Ectodermal cell (in vitro differentiated cells): ENCODE data around the gene MAP3K13.

Experiments used
- H3K27ac ChIP-seq: 2 replicates; pipeline ENCODE4 v1.7.0; 2013; ENCODE audit warnings: mild to moderate bottlenecking, low read depth, low read length; ENCODE audit not compliant: insufficient read depth, poor library complexity, severe bottlenecking
- H3K27me3 ChIP-seq: 2 replicates; pipeline ENCODE4 v1.7.0; 2013; ENCODE audit warnings: mild to moderate bottlenecking, low read length; ENCODE audit not compliant: insufficient read depth, control insufficient read depth, poor library complexity, severe bottlenecking
- H3K36me3 ChIP-seq: one replicate; pipeline ENCODE4 v1.7.0; 2013; ENCODE audit warnings: low read length; ENCODE audit not compliant: control insufficient read depth, insufficient read depth
- H3K4me1 ChIP-seq: one replicate; pipeline ENCODE4 v1.7.0; 2013; ENCODE audit warnings: low read length; ENCODE audit not compliant: control insufficient read depth, insufficient read depth
- H3K4me3 ChIP-seq: 2 replicates; pipeline ENCODE4 v1.7.0; 2013; ENCODE audit warnings: low read depth, low read length, control low read depth; ENCODE audit not compliant: insufficient read depth
- H3K9me3 ChIP-seq: 2 replicates; pipeline ENCODE4 v1.7.0; 2013; ENCODE audit warnings: mild to moderate bottlenecking, low read length, moderate library complexity; ENCODE audit not compliant: control insufficient read depth
- WGBS, 2 experiments: methylation state at CpG; one replicate each; pipeline ENCODE4 v1.1.7; 2013; ENCODE audit warnings: missing lambda C conversion rate in 2 of 2; 5-methylcytosine and 5-hydroxymethylcytosine counted together

The MAP3K13 gene

GRCh38 chr3:185503521-185503920, 140.6 kb downstream of the MAP3K13 start:
- Histone ChIP-seq H3K9me3 (no peaks in the 10 kb centered on the region), H3K4me3 (no peak overlapping the region), H3K27ac (no peak overlapping the region), H3K4me1 (no peaks in the 10 kb centered on the region), H3K36me3 (no peaks in the 10 kb centered on the region), H3K27me3 (peaks cover 20% of the 10 kb centered on the region)
- WGBS, 2 experiments, result 86 to 88% methylated on average over 1 of the region's 1 CpG

- 90 to 97% methylated on average over 3 of the region's 3 CpGs for WGBS, 2 experiments
- Histone ChIP-seq H3K27me3 (peaks cover 17% of the 10 kb centered on the region), H3K9me3 (no peaks in the 10 kb centered on the region), H3K4me3 (no peak overlapping the region), H3K4me1 (no peaks in the 10 kb centered on the region), H3K36me3 (no peaks in the 10 kb centered on the region), H3K27ac (no peak overlapping the region)
Measured at GRCh38 chr3:185504636-185505035, 141.7 kb downstream of the MAP3K13 start.

- H3K9me3 ChIP-seq, result no peaks in the 10 kb centered on the region
- no peak overlapping the region for H3K27ac ChIP-seq
- H3K4me1 ChIP-seq, result no peaks in the 10 kb centered on the region
- H3K27me3 ChIP-seq, result no peaks in the 10 kb centered on the region
- H3K4me3 ChIP-seq, result no peak overlapping the region
- 82 to 85% methylated on average over 4 to 6 of the region's 6 CpGs for WGBS, 2 experiments
- H3K36me3 ChIP-seq, result no peaks in the 10 kb centered on the region
Measured at GRCh38 chr3:185507883-185508282, 144.9 kb downstream of the MAP3K13 start.

GRCh38 chr3:185508335-185508991, 145.5 kb downstream of the MAP3K13 start:
- Histone ChIP-seq H3K9me3 (no peaks in the 10 kb centered on the region), H3K27me3 (no peaks in the 10 kb centered on the region), H3K27ac (no peak overlapping the region), H3K4me1 (no peaks in the 10 kb centered on the region), H3K36me3 (no peaks in the 10 kb centered on the region), H3K4me3 (no peak overlapping the region)
- 91 to 92% methylated on average over 18 to 19 of the region's 19 CpGs for WGBS, 2 experiments

GRCh38 chr3:185511711-185512110, 148.8 kb downstream of the MAP3K13 start:
- 66 to 67% methylated on average over 4 of the region's 4 CpGs for WGBS, 2 experiments
- Histone ChIP-seq H3K9me3 (no peaks in the 10 kb centered on the region), H3K27me3 (peaks cover 8% of the 10 kb centered on the region), H3K4me1 (no peaks in the 10 kb centered on the region), H3K36me3 (no peaks in the 10 kb centered on the region), H3K27ac (no peak overlapping the region), H3K4me3 (no peak overlapping the region)

- no peaks in the 10 kb centered on the region for H3K4me1 ChIP-seq
- WGBS, 2 experiments, result 90 to 95% methylated on average over 2 of the region's 2 CpGs
- H3K4me3 ChIP-seq, result no peak overlapping the region
- H3K27me3 ChIP-seq, result peaks cover 15% of the 10 kb centered on the region
- no peaks in the 10 kb centered on the region for H3K36me3 ChIP-seq
- H3K9me3 ChIP-seq, result no peaks in the 10 kb centered on the region
- no peak overlapping the region for H3K27ac ChIP-seq
Measured at GRCh38 chr3:185517387-185518130, 154.6 kb downstream of the MAP3K13 start.

GRCh38 chr3:185519021-185519420, 156.1 kb downstream of the MAP3K13 start:
- Histone ChIP-seq H3K36me3 (no peaks in the 10 kb centered on the region), H3K27ac (no peak overlapping the region), H3K4me3 (no peak overlapping the region), H3K27me3 (peaks cover 14% of the 10 kb centered on the region), H3K9me3 (no peaks in the 10 kb centered on the region), H3K4me1 (no peaks in the 10 kb centered on the region)
- WGBS, 2 experiments, result 72 to 87% methylated on average over 3 of the region's 5 CpGs

GRCh38 chr3:185521349-185522138, 158.6 kb downstream of the MAP3K13 start:
- H3K27me3 ChIP-seq, result peaks cover 7% of the 10 kb centered on the region
- H3K4me1 ChIP-seq, result no peaks in the 10 kb centered on the region
- H3K27ac ChIP-seq, result no peak overlapping the region
- H3K4me3 ChIP-seq, result no peak overlapping the region
- no peaks in the 10 kb centered on the region for H3K36me3 ChIP-seq
- WGBS, 2 experiments, result 90% methylated on average over 7 of the region's 7 CpGs
- H3K9me3 ChIP-seq, result no peaks in the 10 kb centered on the region

- Histone ChIP-seq H3K9me3 (no peaks in the 10 kb centered on the region), H3K36me3 (no peaks in the 10 kb centered on the region), H3K4me3 (no peak overlapping the region), H3K27me3 (peaks cover 7% of the 10 kb centered on the region), H3K27ac (no peak overlapping the region), H3K4me1 (no peaks in the 10 kb centered on the region)
- 100% methylated on average over 1 of the region's 2 CpGs for WGBS, 2 experiments
Measured at GRCh38 chr3:185526349-185526951, 163.5 kb downstream of the MAP3K13 start.

- WGBS, 2 experiments, result 85 to 89% methylated on average over 9 of the region's 9 CpGs
- Histone ChIP-seq H3K4me3 (no peak overlapping the region), H3K27me3 (no peaks in the 10 kb centered on the region), H3K36me3 (no peaks in the 10 kb centered on the region), H3K9me3 (no peaks in the 10 kb centered on the region), H3K4me1 (no peaks in the 10 kb centered on the region), H3K27ac (no peak overlapping the region)
Measured at GRCh38 chr3:185527364-185527763, 164.4 kb downstream of the MAP3K13 start.
